ENCODE results near the gene NBEAL2. TPM values are rescaled to one million over a fixed set of nuclear protein-coding genes. Genes with fewer than 3 reads are reported as not detected.
A peak's percentile ranks its signal among the peaks of the same experiment; 100 is the strongest.

Gene NBEAL2
- total RNA-seq, 1 experiment from 2014 or later, result 80.0 TPM

GRCh38 chr3:46930945-46931403, 48.5 kb upstream of the NBEAL2 start:
- CTCF ChIA-PET, result interaction anchor here (1.0 to 1.6 kb wide), 4 partner anchors 21 to 72 kb away, joined by 3 to 4 read pairs (median 3); no protein-coding TSS in a partner anchor
- POLR2A ChIA-PET, result no interaction called here

GRCh38 chr3:46931631-46932331, 47.7 kb upstream of the NBEAL2 start:
- DNase-seq (ENCODE audit: low spot score), result no peak
- Mint-ChIP-seq H3K9me3 (no peaks in the 10 kb centered on the region), H3K36me3 (peaks cover 4% of the 10 kb centered on the region), H3K27ac (peak overlapping the region; percentile 74; the same call in 1 of the 2 replicates), H3K4me1 (peaks cover 31% of the 10 kb centered on the region), H3K4me3 (no peak overlapping the region), H3K27me3 (ENCODE audit: low read depth) (no peaks in the 10 kb centered on the region)
- no peak for ATAC-seq
- ChIA-PET CTCF (interaction anchor here (1.6 kb wide), 1 partner anchor 67 kb away, joined by 4 read pairs; no protein-coding TSS in a partner anchor), POLR2A (no interaction called here)
- no peak for TF ChIP-seq GTF2I (CRISPR knock-in tag; conservative IDR thresholded peaks at IDR 0.05)
- TF ChIP-seq ATF6 (CRISPR knock-in tag; IDR thresholded peaks at IDR 0.05), result no peak
- TF ChIP-seq ZNF281 (CRISPR knock-in tag; IDR thresholded peaks at IDR 0.05), result no peak
- no peak for TF ChIP-seq E2F4 (CRISPR knock-in tag; IDR thresholded peaks at IDR 0.05; ENCODE audit: borderline replicate concordance, low read depth)
- no peak for TF ChIP-seq ZBTB21 (CRISPR knock-in tag; IDR thresholded peaks at IDR 0.05; ENCODE audit: borderline replicate concordance)
- TF ChIP-seq TCF7 (CRISPR knock-in tag; IDR thresholded peaks at IDR 0.05; ENCODE audit: low read depth), result no peak
- TF ChIP-seq CBFB (CRISPR knock-in tag; IDR thresholded peaks at IDR 0.05; ENCODE audit: low read depth), result no peak
- TF ChIP-seq NFE2L1 (CRISPR knock-in tag; IDR thresholded peaks at IDR 0.05), result no peak

More at GRCh38 chr3:46930945-46931403, 48.5 kb upstream of the NBEAL2 start:
- ATAC-seq (no peak), DNase-seq (ENCODE audit: low spot score) (no peak)
- H3K9me3 Mint-ChIP-seq, result no peaks in the 10 kb centered on the region
- TF ChIP-seq E2F5 (CRISPR knock-in tag; IDR thresholded peaks at IDR 0.05) (no peak), E2F1 (CRISPR knock-in tag; IDR thresholded peaks at IDR 0.05) (no peak), EMX1 (CRISPR knock-in tag; IDR thresholded peaks at IDR 0.05) (no peak), E2F4 (CRISPR knock-in tag; IDR thresholded peaks at IDR 0.05; ENCODE audit: borderline replicate concordance, low read depth) (no peak), ZNF317 (CRISPR knock-in tag; IDR thresholded peaks at IDR 0.05; ENCODE audit: borderline replicate concordance, low read depth) (no peak), PREB (CRISPR knock-in tag; IDR thresholded peaks at IDR 0.05; ENCODE audit: borderline replicate concordance) (no peak), ZNF138 (CRISPR knock-in tag; conservative IDR thresholded peaks at IDR 0.05) (no peak), TEAD4 (CRISPR knock-in tag; IDR thresholded peaks at IDR 0.05) (no peak), ETV6 (CRISPR knock-in tag; IDR thresholded peaks at IDR 0.05) (no peak), KAT7 (CRISPR knock-in tag; IDR thresholded peaks at IDR 0.05; ENCODE audit: borderline replicate concordance) (no peak), ERG (CRISPR knock-in tag; IDR thresholded peaks at IDR 0.05) (no peak), FOXJ3 (CRISPR knock-in tag; IDR thresholded peaks at IDR 0.05; ENCODE audit: borderline replicate concordance) (no peak)
- H3K36me3 Mint-ChIP-seq, result peaks cover 4% of the 10 kb centered on the region
- H3K27me3 Mint-ChIP-seq (ENCODE audit: low read depth), result no peaks in the 10 kb centered on the region
- H3K27ac Mint-ChIP-seq, result peak overlapping the region; percentile 72
- peaks cover 24% of the 10 kb centered on the region for H3K4me1 Mint-ChIP-seq
- H3K4me3 Mint-ChIP-seq, result no peak overlapping the region

All from WTC11 (cell line).